Hepatocyte (in vitro differentiated cells): ENCODE measurements around the gene GLT6D1.

Source experiments
- EZH2 ChIP-seq: fragments of 200-600 bp; sonication (generic); IDR thresholded peaks from 2 replicates; pipeline ENCODE4 v1.6.1; 2016; ENCODE audit warnings: antibody characterized with exemption, mild to moderate bottlenecking, borderline replicate concordance
- TF ChIP-seq, protein P1 (sequence below): fragments of 200-600 bp; sonication (generic); IDR thresholded peaks from 2 replicates; pipeline ENCODE4 v1.5.1; 2016; ENCODE audit warnings: antibody characterized with exemption, mild to moderate bottlenecking; ENCODE audit not compliant: poor library complexity

DNA sequence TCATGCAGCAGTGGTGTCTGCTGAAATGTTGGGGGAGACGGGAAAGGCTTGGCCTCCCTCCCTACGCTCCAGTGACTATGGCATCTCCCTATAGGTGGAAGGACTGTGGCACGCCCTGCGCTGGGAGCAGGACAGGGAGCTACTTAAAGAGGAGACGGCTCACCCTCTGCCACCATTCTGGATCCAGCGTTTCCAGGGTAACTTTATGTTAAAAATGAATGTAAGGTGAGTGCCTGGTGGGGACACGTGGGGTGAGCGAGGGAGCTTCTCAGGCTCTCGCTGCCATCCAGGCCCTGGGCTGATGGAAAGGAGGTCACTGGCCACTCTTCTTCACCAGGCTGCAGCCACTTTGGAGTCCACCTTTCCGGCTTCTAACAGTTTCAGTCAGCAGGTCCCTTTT, 62.1 kb downstream of the GLT6D1 start:
- TF ChIP-seq, protein P1, sequence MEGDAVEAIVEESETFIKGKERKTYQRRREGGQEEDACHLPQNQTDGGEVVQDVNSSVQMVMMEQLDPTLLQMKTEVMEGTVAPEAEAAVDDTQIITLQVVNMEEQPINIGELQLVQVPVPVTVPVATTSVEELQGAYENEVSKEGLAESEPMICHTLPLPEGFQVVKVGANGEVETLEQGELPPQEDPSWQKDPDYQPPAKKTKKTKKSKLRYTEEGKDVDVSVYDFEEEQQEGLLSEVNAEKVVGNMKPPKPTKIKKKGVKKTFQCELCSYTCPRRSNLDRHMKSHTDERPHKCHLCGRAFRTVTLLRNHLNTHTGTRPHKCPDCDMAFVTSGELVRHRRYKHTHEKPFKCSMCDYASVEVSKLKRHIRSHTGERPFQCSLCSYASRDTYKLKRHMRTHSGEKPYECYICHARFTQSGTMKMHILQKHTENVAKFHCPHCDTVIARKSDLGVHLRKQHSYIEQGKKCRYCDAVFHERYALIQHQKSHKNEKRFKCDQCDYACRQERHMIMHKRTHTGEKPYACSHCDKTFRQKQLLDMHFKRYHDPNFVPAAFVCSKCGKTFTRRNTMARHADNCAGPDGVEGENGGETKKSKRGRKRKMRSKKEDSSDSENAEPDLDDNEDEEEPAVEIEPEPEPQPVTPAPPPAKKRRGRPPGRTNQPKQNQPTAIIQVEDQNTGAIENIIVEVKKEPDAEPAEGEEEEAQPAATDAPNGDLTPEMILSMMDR: no peak
- TF ChIP-seq EZH2: no peak
